Stimulated activated effector memory CD8-positive, alpha-beta T cell treated with anti-CD3 and anti-CD28 coated beads, Interleukin-12 subunit alpha, Interleukin-12 subunit beta, amount 100 ng/mL, for 72 hours (primary cell): ENCODE measurements around the gene STK32C.
A peak's percentile ranks its signal among the peaks of the same experiment; 100 is the strongest.

Experiments
- ATAC-seq: fragments of 150-1000 bp; cut with Tn5 transposase; 2 replicates; pipeline ENCODE4 v1.10.0; 2021
- DNase-seq, 2 donors: peaks; one replicate each; pipeline ENCODE4 v3.0.0; 2021 to 2022; ENCODE audit warnings: low spot score in 2 of 2
- H3K27ac Mint-ChIP-seq: one replicate; pipeline ENCODE4 v1.8.0; 2022; ENCODE audit warnings: mild to moderate bottlenecking, mixed read lengths
- H3K36me3 Mint-ChIP-seq: one replicate; pipeline ENCODE4 v1.8.0; 2022; ENCODE audit warnings: mild to moderate bottlenecking, mixed read lengths
- H3K4me1 Mint-ChIP-seq: one replicate; pipeline ENCODE4 v1.8.0; 2022; ENCODE audit warnings: mixed read lengths
- H3K4me3 Mint-ChIP-seq: one replicate; pipeline ENCODE4 v1.8.0; 2022; ENCODE audit warnings: mild to moderate bottlenecking, mixed read lengths
- H3K9me3 Mint-ChIP-seq: one replicate; pipeline ENCODE4 v1.8.0; 2022; ENCODE audit warnings: mixed read lengths

STK32C gene

GRCh38 chr10:132158122-132158741, 149.5 kb downstream of the STK32C start:
- DNase-seq, result peak in 1 of 2 donors; percentile 71
- ATAC-seq, result peak; percentile 34
- Mint-ChIP-seq H3K4me3 (no peak overlapping the region), H3K27ac (peak overlapping the region; percentile 26), H3K9me3 (no peaks in the 10 kb centered on the region), H3K36me3 (peaks cover 4% of the 10 kb centered on the region), H3K4me1 (peaks cover 24% of the 10 kb centered on the region)
